Ovary (tissue), 3 donors: Measurements from ENCODE around the gene TOGARAM2.

ENCODE experiments used
- POLR2A ChIP-seq: fragments of 450-650 bp; IDR thresholded peaks from one replicate; pipeline ENCODE4 v1.6.1; 2017; ENCODE audit warnings: antibody characterized with exemption, mild to moderate bottlenecking, moderate library complexity
- TF ChIP-seq, protein P1 (sequence below), 3 donors: fragments of 450-650 bp in 2 of 3; fragments of 200-600 bp in 1 of 3; IDR thresholded peaks; one replicate each; pipeline versions ENCODE4 v1.5.1 to v1.8.0; 2016 to 2022; ENCODE audit warnings: antibody characterized with exemption in 3 of 3, mild to moderate bottlenecking in 1 of 3
- donor health status: DM: no; HTN: no; CAD: no.

DNA sequence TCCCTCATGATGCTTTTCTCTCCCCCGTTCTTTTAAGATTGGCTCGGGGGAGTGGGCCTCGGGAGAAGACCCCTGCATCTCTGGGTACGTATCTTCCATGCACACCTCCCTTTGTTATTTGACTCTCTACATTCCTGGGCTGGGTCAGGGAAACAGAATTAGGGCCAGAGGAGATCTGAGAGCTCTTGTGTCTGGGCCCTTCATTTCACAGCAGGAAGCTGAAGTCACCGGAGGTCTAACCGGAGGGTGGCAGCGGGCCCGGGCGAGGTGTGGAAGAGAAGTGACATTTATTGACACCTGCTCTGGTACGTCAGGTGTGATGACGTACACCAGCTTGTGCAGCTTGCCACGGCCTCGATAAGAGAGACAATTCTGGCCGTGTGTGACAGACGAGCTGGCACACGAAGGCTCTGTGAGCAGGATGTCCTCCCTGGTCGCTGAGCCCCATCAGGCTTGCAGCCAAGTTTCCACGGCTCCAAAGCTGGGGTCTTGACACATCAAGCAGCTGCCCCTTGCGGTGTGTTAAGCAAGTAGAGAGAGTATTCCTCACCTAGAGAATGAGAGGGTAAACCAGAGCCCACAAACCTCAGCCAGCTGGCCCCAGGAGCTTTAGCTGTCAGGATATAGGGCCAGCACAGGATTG lies 30.4 kb downstream of the TOGARAM2 start:
- TF ChIP-seq, protein P1, sequence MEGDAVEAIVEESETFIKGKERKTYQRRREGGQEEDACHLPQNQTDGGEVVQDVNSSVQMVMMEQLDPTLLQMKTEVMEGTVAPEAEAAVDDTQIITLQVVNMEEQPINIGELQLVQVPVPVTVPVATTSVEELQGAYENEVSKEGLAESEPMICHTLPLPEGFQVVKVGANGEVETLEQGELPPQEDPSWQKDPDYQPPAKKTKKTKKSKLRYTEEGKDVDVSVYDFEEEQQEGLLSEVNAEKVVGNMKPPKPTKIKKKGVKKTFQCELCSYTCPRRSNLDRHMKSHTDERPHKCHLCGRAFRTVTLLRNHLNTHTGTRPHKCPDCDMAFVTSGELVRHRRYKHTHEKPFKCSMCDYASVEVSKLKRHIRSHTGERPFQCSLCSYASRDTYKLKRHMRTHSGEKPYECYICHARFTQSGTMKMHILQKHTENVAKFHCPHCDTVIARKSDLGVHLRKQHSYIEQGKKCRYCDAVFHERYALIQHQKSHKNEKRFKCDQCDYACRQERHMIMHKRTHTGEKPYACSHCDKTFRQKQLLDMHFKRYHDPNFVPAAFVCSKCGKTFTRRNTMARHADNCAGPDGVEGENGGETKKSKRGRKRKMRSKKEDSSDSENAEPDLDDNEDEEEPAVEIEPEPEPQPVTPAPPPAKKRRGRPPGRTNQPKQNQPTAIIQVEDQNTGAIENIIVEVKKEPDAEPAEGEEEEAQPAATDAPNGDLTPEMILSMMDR (IDR thresholded peaks at IDR 0.05) = no peak
- TF ChIP-seq POLR2A = no peak
